ENCODE measurements around the gene SF3B6. TPM values are rescaled to one million over a fixed set of nuclear protein-coding genes. Genes with fewer than 3 reads are reported as not detected.

SF3B6 gene
- polyA plus RNA-seq, 3 donors, result 67.6 to 172 (median 146) TPM

DNA sequence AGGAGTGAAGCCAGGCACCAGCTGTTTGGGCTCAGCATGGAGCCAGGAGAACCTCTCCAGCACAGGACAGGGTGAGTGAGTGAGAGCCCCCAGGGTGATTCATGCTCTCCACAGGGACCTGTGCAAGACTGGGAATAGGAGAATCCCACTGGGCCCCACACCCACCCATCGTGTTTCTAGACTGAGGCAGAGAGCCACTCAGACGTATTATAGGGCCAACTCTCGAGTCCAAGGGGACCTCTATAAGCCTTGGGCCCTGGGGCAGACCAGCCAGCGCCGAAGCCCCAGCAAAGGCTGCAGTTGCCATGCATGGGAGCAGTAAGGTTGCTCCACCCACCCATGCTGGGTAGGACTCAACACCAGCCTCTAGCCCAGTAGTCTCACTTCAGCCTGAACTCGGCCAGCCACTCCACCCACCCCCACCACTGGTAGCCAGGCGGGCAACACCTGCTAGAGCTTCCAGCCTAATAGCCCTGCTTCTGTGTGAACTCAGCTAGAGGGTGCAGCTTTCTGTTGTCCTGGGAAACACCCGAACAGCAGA, 28.1 kb upstream of the SF3B6 start:
- TF ChIP-seq, protein P1, sequence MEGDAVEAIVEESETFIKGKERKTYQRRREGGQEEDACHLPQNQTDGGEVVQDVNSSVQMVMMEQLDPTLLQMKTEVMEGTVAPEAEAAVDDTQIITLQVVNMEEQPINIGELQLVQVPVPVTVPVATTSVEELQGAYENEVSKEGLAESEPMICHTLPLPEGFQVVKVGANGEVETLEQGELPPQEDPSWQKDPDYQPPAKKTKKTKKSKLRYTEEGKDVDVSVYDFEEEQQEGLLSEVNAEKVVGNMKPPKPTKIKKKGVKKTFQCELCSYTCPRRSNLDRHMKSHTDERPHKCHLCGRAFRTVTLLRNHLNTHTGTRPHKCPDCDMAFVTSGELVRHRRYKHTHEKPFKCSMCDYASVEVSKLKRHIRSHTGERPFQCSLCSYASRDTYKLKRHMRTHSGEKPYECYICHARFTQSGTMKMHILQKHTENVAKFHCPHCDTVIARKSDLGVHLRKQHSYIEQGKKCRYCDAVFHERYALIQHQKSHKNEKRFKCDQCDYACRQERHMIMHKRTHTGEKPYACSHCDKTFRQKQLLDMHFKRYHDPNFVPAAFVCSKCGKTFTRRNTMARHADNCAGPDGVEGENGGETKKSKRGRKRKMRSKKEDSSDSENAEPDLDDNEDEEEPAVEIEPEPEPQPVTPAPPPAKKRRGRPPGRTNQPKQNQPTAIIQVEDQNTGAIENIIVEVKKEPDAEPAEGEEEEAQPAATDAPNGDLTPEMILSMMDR (IDR thresholded peaks at IDR 0.05), result no peak
- Mint-ChIP-seq H3K4me1 (no peaks in the 10 kb centered on the region), H3K9me3 (peaks cover 29 to 49% (median 42%) of the 10 kb centered on the region in 7 donors), H3K36me3 (peaks cover 19 to 45% of the 10 kb centered on the region in 2 donors), H3K4me3 (no peak overlapping the region), H3K27ac (no peak overlapping the region), H3K27me3 (ENCODE audit: low read depth in 3 of 3) (peaks cover 0 to 2% (median 0%) of the 10 kb centered on the region in 3 donors)
- no peak overlapping the region for H3K4me2 ChIP-seq (replicated peaks; ENCODE audit: extremely low read depth, low read length, poor library complexity, severe bottlenecking)
- intact Hi-C loops (cut with micrococcal nuclease), result no loop called here
- no peaks in the 10 kb centered on the region for H3K27me3 ChIP-seq (ENCODE audit: control insufficient read depth in 2 of 2, insufficient read depth in 2 of 2, low read length in 2 of 2)
- H4K20me1 ChIP-seq (ENCODE audit: insufficient read depth, low read length), result no peaks in the 10 kb centered on the region
- H2AFZ ChIP-seq (ENCODE audit: insufficient read depth, low read depth, low read length, poor library complexity, severe bottlenecking), result no peak overlapping the region
- no peak overlapping the region for H3K4me3 ChIP-seq (replicated peaks in 1 of 3; ENCODE audit: low read depth in 2 of 3, low read length in 3 of 3)
- peaks cover 6 to 22% of the 10 kb centered on the region in 2 donors for H3K9me3 ChIP-seq (replicated peaks in 1 of 2; ENCODE audit: control insufficient read depth in 1 of 2, insufficient read depth in 1 of 2, low read length in 2 of 2)
- no peaks in the 10 kb centered on the region for H3K79me2 ChIP-seq (ENCODE audit: insufficient read depth, low read length)
- H3K9ac ChIP-seq (ENCODE audit: insufficient read depth, low read length, poor library complexity, severe bottlenecking), result no peak overlapping the region
- no peak overlapping the region for H3K27ac ChIP-seq (ENCODE audit: low read depth in 1 of 2, low read length in 2 of 2)
- 98% methylated on average over 6 of the region's 8 CpGs for WGBS (ENCODE audit: insufficient coverage)
- H3K36me3 ChIP-seq (replicated peaks in 1 of 2; ENCODE audit: control insufficient read depth in 1 of 2, insufficient read depth in 2 of 2, low read length in 2 of 2), result peaks cover 13 to 20% of the 10 kb centered on the region in 2 donors
- H3K4me1 ChIP-seq (ENCODE audit: control insufficient read depth in 1 of 2, insufficient read depth in 2 of 2, low read length in 2 of 2), result no peaks in the 10 kb centered on the region
- DNase-seq, result no peak

DNA sequence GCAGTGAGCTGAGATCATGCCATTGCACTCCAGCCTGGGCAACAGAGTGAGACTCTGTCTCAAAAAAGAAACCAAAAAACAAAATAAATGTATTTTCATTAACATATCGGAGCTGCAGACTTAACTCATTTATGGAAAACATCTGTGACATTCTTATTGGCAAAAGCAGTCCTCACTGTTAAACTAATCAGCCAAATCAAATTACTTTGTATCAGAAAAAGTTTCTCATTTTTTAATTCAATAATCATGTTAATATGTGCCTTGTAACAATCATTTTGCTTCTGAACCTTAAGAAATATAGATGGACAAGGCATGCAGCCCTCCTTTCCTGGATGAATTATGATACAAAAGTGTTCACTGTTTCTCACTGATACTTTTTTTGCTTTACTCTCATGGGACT, 26.6 kb upstream of the SF3B6 start:
- Histone ChIP-seq H3K4me1 (ENCODE audit: control insufficient read depth in 1 of 2, insufficient read depth in 2 of 2, low read length in 2 of 2) (no peaks in the 10 kb centered on the region), H3K9me3 (replicated peaks in 1 of 2; ENCODE audit: control insufficient read depth in 1 of 2, insufficient read depth in 1 of 2, low read length in 2 of 2) (peaks cover 6 to 22% of the 10 kb centered on the region in 2 donors), H3K36me3 (replicated peaks in 1 of 2; ENCODE audit: control insufficient read depth in 1 of 2, insufficient read depth in 2 of 2, low read length in 2 of 2) (peaks cover 13 to 20% of the 10 kb centered on the region in 2 donors), H2AFZ (ENCODE audit: insufficient read depth, low read depth, low read length, poor library complexity, severe bottlenecking) (no peak overlapping the region), H3K4me3 (replicated peaks in 1 of 3; ENCODE audit: low read depth in 2 of 3, low read length in 3 of 3) (no peak overlapping the region), H3K27me3 (ENCODE audit: control insufficient read depth in 2 of 2, insufficient read depth in 2 of 2, low read length in 2 of 2) (no peaks in the 10 kb centered on the region), H3K79me2 (ENCODE audit: insufficient read depth, low read length) (no peaks in the 10 kb centered on the region), H4K20me1 (ENCODE audit: insufficient read depth, low read length) (no peaks in the 10 kb centered on the region), H3K9ac (ENCODE audit: insufficient read depth, low read length, poor library complexity, severe bottlenecking) (no peak overlapping the region), H3K27ac (ENCODE audit: low read depth in 1 of 2, low read length in 2 of 2) (no peak overlapping the region), H3K4me2 (replicated peaks; ENCODE audit: extremely low read depth, low read length, poor library complexity, severe bottlenecking) (no peak overlapping the region)
- Mint-ChIP-seq H3K9me3 (peaks cover 30 to 53% (median 43%) of the 10 kb centered on the region in 7 donors), H3K4me3 (no peak overlapping the region), H3K36me3 (peaks cover 19 to 45% of the 10 kb centered on the region in 2 donors), H3K27ac (no peak overlapping the region), H3K27me3 (ENCODE audit: low read depth in 3 of 3) (peaks cover 0 to 2% (median 0%) of the 10 kb centered on the region in 3 donors), H3K4me1 (no peaks in the 10 kb centered on the region)
- intact Hi-C loops (cut with micrococcal nuclease), result no loop called here
- no CpG with 5 or more reads among the region's 1 CpG for whole genome bisulfite sequencing (ENCODE audit: insufficient coverage)
- TF ChIP-seq, protein P1 (IDR thresholded peaks at IDR 0.05), result no peak
- DNase-seq, result no peak
